Activated CD8-positive, alpha-beta memory T cell treated with anti-CD3 and anti-CD28 coated beads, Interleukin-2, amount 50 U/mL, for 4 hours (primary cell): ENCODE measurements around the gene RNF123.
A peak's percentile ranks its signal among the peaks of the same experiment; 100 is the strongest.
"Not testable (repeated sequence)": the region's sequence is repeated elsewhere in the genome, so short reads cannot be mapped to it uniquely, and the experiment has no call there.

Source experiments
- DNase-seq: peaks from one replicate; pipeline ENCODE4 v3.0.0-alpha.2; 2020

Gene RNF123

DNA sequence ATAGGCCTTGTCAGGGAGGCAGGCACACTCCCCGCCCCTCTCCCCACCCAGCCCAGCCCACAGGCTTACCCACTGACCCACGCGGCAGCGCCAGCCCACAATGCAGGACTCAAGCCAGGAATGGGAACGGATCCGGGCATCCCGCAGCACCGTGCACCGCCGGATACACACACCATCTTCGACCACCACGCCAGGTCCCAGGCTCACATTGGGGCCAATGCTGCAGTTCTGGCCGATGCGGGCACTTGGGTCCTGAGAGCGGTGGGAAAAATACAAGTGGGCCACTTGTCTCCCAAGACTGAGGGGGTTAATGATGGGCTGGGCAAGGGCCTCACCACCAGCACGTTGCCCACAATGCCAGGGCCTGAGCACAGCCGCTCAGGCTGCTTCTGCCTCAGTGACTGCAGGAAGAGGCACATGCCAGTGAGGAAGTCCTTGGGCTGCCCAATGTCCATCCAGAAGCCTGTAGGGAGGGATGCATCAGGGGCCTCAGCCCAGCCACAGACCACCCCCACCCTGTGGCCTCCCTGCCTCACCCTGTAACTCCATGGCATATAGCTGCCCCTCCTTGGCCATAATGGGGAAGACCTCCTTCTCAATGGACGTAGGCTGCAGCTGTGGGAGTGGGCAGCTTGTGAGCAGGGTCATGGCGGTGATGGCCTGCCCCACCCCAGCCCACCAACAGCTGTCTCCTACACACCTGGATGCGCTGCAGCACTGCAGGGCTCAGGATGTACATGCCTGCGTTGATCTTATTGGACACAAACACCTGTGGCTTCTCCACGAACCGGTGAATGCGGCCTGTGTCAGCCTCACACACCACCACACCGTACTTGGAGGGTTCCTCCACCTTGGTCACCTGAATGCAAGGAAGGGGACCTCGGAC lies 32.8 kb downstream of the RNF123 start:
- DNase-seq: no peak

DNA sequence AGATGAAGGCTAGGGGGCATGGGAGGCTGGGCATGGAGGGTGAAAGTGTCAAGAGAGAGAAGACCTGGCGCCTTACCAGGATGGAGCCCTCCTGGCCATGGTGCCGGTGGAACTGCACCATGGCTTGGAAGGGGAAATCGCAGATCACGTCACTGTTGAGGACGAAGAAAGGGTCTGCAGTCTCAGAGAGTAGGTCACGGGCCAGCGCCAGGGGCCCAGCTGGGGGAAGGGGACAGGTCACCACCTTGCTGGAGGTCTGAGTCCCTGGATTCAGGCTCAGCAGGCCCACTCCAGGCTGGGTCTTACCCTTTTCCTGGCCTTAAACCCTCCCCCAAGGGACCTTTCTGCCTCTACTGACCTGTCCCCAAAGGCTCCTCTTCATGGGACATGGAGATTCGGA lies 33.5 kb downstream of the RNF123 start:
- DNase-seq: no peak

DNA sequence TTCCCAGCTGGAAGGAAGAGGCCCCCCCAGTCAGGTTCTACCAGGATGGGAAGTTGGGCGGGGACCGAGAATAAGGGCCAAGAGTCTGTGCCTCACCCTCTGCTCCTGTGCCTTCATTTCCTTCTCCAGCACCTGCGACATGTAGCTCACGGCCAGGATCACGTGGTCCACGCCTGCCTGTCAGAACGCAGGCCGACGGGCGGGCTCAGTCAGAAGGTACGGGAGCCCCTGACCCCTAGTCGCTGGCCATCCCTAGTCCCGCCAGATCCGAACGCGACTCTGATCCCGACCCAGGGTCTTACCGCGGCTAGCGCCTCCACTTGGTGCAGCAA lies 33.9 kb downstream of the RNF123 start:
- peak; percentile 54 for DNase-seq

DNA sequence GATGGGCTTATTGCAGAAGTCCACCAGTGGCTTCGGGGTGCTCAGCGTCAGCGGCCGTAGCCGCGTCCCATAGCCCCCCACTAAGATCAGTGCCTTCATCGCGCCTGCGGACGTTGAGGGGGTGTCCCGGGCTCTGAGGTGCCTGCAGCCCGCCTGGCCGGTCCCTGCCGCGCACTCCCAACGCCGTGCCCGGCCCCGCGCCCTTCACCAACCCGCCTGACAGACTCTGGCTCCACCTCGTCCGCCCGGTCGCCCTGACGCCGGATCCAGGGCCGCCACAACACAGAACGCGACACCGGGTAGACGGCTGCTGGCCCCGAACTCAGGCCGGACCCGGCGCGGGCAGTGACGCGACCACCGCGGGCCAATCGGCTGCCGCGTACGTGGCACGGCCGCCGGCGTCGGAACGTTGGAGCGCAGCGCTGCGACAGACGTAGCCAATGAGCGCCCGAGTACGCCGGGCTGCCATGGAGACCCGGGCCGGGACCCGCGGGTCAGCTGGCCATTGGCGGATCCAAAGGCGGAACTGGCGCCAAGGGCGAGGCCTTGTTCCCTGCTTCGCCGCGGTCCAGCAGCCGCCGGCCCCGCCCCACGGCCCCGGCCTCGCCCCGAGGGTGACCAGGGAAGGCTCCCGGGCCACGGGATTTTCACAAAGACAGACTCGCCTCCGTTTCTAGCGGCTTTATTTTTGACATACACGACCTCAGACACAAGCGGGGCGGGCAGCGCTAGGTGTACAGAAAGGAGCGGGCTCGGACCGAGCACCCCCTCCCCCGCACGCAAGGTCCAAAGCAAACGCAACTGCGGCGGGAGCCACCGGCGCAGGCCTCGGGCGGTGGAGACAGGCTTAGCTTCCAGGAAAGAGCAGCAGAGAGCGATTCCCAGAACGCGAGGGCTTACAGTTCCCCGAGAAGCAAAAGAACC lies 34.5 kb downstream of the RNF123 start, which contains the start of gene GMPPB:
Gene GMPPB (minus strand): TSS at position 324 of the 924 bp plus-strand sequence. CDS start 225 bp downstream, at position 99.
- DNase-seq: peak; percentile 90

DNA sequence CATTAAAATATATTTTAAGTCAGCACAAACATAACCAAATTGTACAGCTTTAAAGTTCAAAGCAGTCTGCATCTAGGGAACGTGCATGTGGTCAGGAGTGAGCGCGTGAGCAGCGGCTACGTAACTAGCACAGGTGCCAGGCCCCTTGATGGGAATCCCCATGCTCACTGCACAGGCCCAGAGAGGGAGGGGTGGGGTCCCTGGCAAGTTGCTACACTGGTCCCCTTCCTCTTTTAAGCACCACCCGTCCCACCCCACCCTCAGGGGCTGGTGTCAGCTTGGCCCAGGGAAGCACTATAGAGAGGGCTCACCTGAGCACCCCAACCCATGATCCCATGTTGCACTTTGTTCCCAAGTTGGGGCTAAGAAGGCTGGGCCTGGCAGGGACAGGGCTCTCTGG lies 35.2 kb downstream of the RNF123 start:
- DNase-seq: no peak

DNA sequence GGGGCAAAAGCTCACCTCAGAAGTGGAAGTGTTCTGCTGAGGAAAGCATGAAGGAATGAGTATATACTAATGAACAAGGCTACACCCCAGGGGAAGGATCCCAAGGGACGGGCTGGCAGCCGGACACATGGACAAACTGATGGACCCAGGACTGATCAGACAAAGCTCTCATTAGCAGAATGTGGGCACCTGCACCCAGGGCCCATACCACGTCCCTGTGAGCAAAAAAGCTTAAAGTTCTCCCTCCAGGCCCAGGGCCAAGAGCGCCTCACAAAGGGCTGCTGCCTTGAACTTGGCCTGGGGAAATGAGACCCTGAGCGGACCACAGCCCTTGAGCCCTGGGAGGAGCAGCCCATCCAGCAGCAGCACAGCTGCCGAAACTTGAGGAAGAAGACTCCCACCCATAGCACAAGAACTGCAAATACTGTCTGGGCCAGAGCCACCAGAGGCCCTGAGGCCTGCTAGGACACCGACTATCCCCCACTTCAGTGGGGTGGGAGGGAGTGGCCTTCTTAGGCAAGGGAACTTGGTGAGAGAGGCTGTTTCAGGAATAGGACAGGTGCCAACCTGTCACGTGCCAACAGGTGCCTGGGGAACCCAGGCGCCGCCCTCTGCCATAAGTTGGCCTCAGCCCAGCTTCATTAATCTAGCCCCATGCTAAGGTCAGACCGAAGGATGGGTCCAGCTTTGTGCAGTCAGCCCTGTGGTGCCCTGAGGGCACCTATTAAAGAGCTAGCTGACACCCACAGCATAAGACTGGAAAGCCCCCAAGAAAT lies 36.7 kb downstream of the RNF123 start:
- DNase-seq: no peak

DNA sequence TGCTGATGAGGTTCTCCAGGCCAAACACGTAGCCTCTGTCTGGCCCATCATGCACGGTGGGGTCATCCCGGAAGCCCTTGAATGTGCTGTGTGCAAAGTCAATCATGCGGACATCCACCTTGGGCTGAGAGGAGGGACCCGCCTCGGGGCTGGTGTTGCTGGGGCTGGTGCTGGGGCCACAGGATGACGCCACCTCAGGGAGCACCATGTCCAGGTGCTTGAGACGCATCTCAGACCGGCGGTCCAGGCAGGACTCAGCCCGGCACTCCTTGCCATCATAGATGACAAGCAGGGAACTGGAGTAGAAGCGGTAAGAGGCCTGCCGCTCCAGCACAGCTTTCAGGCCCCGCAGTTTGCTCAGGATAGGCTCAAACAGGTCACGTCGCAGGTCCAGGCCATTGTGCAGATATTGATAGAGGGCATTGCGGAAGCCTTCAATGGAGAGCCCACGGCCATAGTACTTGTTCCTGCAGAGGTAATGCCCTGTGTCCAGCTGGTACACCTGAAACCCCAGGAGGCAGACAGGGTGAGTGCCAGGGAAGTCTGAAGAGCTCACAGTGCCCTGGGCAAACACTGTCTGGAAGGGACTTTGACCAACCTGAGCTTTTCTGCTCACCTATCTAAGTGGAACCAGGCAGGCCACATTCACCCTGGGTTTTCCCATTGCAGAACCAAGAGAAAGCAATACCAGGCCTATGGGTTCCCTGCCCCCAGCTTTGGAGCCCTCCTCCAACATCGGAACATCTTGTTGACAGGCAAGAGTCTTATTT lies 38.0 kb downstream of the RNF123 start:
- DNase-seq: no peak

DNA sequence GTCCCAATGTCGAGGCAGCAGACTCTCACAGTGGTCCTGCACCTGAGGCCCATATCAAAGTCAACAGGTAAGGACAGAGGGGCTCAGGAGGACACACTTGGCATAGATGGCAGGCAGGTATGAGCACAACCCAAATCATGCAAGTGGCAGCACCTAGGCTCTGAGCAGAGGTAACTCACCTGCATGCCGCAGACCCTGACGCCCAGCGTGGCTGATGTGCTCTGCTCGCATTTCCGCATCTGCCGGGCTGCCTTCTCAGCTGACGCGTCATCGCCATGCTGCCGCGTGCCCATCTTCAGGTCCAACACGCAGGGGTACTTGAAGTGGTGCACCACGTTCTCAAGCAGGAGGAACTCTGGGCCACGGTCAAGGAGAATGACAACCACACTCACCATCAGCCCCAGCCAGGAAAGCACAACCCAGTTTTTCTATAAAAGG lies 38.6 kb downstream of the RNF123 start:
- DNase-seq: no peak

DNA sequence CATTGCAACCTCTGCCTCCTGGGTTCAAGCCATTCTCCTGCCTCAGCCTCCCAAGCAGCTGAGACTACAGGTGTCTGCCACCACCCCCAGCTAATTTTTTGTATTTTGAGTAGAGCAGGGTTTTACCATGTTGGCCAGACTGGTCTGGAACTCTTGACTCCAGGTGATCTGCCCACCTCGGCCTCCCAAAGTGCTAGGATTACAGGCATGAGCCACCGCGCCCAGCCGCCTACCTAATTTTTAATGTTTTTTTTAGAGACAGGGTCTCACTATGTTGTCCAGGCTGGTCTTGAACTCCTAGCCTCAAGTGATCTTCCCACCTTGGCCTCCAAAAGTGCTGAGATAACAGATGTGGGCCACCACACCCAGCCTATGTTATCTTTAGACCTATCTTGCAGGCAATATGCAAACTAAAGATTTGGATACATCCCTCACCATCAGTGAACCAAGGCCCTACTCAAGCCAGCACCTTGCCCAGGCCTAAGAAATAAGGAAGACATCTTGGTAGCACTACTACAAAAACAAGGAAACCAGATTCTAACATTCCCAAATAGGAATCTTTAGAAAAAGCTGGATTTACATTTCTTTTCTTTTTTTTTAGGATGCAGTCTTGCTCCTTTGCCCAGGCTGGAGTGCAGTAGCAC lies 40.7 kb downstream of the RNF123 start:
- DNase-seq: no peak

DNA sequence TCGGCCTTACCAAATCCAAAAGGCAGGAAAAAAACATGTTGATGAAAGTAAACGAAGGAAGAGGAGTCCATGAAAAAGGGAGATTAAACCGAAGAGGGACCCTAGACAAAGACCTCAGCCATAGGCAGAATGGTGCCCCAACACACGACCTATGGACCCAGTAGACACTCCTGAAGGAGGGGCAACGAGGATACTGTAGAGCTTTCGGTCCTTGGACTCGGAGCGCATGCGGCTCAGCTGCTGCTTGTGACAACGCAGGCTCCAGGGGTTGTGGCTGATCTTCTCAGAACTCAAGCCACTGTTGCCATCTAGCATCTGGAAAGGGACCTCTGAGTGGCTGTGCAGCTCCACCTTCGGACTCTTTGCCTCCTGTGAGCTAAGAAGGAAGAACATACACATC lies 43.2 kb downstream of the RNF123 start:
- no peak for DNase-seq

DNA sequence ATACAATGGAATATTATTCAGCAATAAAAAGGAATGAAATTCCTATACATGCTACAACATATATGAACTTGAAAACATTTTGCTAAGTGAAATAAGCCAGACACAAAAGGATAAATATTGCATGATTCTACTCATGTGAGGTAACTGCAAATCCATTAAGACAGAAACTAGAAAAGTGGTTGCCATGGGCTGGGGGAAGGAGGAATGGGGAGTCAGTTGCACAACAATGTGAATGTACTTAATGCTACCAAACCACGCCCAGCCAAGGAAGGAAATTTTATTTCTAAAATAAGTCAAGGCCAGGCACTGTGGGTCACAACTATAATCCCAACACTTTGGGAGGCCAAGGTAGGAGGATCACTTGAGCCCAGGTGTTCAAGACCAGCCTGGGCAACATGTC lies 44.2 kb downstream of the RNF123 start:
- no peak for DNase-seq

DNA sequence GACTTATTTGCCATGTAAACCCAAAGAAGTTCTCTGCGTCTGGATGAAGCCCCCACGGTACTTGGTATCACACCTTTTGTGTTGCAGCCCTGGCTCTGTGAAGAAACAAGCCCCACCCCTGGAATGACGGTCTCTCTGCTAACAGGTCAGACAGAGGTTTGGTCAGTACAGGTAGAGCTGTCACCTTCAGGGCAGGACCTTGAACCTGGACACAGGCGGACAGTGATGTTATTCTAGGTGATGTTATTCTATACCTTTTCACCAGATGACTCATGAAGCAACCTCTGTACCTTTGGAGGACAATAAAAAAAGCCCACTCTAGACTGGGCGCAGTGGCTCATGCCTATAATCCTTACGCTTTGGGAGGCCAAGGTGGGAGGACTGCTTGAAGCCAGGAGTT lies 45.4 kb downstream of the RNF123 start:
- DNase-seq: no peak

DNA sequence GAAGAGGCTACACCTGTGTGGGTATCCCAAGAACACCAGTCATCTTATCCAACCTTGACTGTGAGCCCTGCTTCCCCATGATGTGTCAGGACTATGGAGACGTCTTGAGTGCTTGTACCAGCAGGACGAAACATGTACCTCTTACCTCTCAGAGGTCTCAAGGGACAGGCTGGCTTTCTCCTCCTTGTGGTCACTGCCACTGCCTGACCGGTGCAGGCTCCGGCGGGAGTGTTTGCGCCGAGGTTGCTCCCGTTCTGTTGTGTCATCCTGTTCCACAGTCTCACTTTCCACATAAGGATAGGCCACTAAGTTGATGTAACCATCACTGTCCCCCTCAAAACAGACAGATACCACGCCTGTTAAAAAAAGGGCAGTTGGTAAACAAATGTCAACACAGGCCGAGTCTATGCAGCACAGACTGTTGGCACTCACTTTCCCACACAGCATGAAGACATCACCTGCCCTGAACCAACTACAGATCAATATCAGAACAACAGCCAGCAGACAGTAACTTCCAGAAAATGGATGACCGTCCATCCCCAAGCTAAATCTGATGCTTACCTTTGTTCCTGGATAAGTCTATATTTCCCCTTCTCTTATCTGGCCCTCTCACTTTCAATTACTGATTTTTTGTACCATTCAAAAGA lies 48.8 kb downstream of the RNF123 start:
- no peak for DNase-seq

DNA sequence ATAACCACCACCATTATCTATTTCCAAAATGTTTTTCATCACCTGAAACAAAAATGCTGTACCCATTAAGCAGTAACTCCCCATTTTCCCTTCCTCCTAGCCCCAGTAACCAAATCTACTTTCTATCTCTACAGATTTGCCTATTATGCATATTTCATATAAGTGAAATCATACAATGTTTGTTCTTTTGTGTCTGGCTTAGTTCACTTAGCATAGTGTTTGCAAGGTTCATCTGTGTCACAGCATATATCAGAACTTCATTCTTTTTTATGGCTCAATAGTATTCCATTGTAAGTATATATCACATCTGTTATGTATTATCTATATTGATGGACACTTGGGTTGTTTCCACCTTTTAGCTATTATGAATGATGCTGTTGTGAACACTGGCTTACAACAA lies 51.1 kb downstream of the RNF123 start:
- DNase-seq: no peak

DNA sequence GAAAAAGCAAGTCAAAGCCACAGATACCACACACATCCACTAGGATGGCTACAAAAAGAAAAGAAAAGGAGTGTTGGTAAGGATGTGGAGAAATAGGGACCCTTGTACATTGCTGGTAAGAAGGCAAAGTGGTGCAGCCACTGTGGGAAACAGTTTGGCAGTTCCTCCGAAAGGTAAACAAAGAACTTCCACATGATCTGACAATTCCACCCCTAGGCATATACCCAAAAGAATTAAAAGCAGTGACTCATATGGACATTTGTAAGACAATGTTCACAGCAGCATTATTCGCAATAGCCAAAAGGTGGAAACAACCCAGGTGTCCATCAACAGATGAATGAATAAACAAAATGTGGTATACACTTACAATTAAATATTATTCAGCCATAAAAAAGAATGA lies 56.6 kb downstream of the RNF123 start:
- DNase-seq: no peak

DNA sequence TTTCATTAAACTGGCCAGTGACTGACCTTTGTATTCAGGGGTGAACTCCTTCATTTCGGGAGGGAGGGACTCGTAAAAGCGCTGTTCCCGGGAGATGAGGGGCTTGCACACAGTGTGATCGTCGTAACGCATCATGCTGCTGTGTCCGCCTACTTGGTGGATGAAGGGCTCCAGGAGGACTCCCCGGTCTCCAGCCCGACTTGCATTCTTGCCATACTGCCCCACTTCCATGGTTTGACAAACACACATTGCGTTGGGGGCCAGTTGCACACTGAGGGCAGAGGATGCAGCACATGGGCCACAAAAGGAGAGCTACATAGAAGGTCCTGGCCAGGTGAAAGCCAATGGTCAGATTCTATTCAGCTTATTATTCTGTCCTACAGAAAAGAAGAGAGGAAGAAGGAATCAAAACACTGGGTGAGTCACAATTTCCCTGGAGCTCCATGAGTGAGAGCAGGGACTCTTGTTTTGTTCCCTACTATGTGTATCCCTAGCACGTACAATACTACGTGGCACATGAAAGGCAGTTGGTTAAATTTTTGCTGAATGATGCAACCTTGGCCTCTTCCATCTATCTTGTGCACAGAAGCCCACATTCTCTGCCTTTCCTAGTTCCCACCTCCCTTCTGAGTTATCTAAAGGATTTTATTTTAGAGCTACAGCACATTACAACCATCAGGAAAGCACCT lies 58.6 kb downstream of the RNF123 start:
- no peak for DNase-seq

DNA sequence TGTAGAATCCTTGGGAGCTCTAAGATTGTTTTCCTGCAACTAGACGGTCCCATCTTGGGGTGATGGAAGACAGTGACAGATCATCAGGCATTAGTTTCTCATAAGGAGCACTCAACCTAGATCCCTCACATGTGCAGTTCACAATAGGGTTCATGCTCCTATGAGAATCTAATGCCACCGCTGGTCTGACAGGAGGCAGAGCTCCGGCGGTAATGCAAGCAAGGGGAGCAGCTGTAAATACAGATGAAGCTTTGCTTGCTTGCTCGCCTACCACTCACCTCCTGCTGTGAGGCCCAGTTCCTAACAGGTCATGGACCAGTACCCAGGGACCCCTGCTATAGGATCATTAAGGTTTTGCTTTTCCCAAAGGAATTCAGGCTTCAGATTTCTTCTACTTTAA lies 59.5 kb downstream of the RNF123 start:
- not testable (repeated sequence) for DNase-seq

DNA sequence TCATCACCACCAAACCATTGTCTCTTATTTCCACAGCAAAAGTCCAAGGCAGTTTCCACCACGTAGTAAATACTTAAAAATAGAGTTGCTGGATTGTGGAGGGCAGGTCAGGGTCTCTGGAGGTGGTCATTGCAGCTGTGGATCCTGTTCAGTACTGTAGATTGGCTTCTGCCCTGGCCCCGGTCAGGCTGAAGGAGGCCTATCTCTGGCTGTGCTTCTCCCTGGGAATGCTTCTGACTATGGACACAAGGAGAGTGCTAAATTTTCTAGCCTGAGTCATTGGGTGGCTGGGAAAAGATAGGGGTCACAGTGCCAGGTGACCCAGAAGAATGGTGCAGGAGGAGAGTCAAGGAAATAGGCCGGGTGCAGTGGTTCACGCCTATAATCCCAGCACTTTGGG lies 60.7 kb downstream of the RNF123 start:
- no peak for DNase-seq

DNA sequence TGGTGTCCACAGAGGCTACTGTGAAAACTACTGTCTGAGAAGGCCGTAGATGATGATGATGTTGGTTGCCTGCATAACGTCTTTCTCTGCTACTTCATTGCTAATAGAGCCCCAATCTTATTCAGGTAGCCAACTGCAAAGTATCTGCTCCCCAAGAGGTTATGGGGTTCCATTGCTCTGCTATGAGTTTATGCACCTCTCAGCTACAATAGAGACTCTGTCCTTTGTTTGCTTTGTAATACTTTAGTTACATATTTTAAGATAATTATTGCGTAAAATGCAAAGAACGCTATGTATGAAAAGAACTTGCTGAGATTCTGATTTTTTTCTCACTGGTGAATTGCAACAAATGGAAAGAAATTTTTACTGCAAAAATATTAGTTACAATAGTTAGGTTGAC lies 62.1 kb downstream of the RNF123 start:
- no peak for DNase-seq

DNA sequence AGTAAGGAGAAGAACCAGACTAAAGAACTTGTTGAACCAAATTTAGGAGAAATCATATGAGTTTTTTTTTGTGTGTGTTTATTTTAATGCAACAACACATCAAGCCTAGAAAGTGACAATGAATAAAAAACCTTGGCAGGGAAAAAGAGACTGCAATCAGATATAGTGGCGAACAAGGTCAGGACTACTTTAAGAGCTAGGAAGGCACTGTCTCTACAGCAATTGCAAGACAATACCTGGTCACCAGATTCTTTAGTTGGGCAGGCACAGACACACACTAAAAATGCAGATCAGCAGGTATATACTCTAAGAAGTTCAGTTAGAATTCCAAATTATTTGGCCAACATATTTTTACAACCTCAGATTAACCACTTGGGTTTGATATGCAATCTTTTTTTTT lies 65.2 kb downstream of the RNF123 start:
- no peak for DNase-seq

DNA sequence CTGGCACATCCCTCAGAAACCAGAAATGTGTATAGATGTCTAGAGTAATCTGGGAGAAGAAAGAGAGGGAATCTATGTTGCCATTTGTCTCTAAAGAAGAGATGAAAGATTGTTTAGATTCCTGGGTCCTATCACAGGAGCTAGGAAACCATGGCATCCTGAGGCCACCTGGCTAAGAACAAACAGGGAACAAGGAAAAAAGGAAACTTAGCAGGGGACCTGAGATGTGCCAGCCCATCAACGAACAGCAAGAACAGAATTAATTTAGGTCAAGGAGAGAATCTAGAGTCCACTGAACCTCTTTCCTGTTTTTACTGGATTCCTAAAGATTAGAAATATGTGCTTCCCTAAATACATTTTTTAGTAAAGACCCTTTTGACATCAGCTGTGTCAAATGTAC lies 66.7 kb downstream of the RNF123 start:
- no peak for DNase-seq
